HepG2 (cell line): ENCODE data around the gene FAM83D. TPM values are rescaled to one million over a fixed set of nuclear protein-coding genes. Genes with fewer than 3 reads are reported as not detected.
A peak's percentile ranks its signal among the peaks of the same experiment; 100 is the strongest.

Source experiments
- BRD4 ChIP-seq: sonication (generic); formaldehyde crosslinking; IDR thresholded peaks from 2 replicates; pipeline ENCODE4 v1.4.0; 2020; ENCODE audit warnings: missing genetic modification reagents
- CCDC6 ChIP-seq: sonication (generic); formaldehyde crosslinking; IDR thresholded peaks from 2 replicates; pipeline ENCODE4 v1.8.1; 2022; ENCODE audit warnings: mild to moderate bottlenecking, missing genetic modification reagents, moderate library complexity
- FOXO1 ChIP-seq: sonication (generic); formaldehyde crosslinking; IDR thresholded peaks from 2 replicates; pipeline ENCODE4 v1.4.0; 2020; ENCODE audit warnings: missing genetic modification reagents
- KLF16 ChIP-seq, 2 experiments: sonication (generic) in 1 of 2; formaldehyde crosslinking in 1 of 2; IDR thresholded peaks; 2 replicates each; pipeline versions ENCODE4 v1.6.1 to v1.8.0; 2016 to 2023; ENCODE audit warnings: missing genetic modification reagents in 2 of 2, missing compliant biosample characterization in 1 of 2
- MXD4 ChIP-seq: IDR thresholded peaks from 2 replicates; pipeline ENCODE4 v1.6.1; 2016; ENCODE audit warnings: mild to moderate bottlenecking, missing biosample characterization, missing genetic modification reagents
- SAP130 ChIP-seq: IDR thresholded peaks from 2 replicates; pipeline ENCODE4 v1.6.1; 2016; ENCODE audit warnings: low read depth
- SOX5 ChIP-seq: IDR thresholded peaks from 2 replicates; pipeline ENCODE4 v1.6.1; 2016; ENCODE audit warnings: borderline replicate concordance
- ZNF660 ChIP-seq: sonication (generic); formaldehyde crosslinking; IDR thresholded peaks from 2 replicates; pipeline ENCODE4 v1.5.1; 2020; ENCODE audit warnings: mild to moderate bottlenecking, low read depth, missing genetic modification reagents, borderline replicate concordance
- ZNF777 ChIP-seq: sonication (generic); formaldehyde crosslinking; IDR thresholded peaks from 2 replicates; pipeline ENCODE4 v1.4.0; 2020; ENCODE audit warnings: missing genetic modification reagents
- polyA plus RNA-seq, 8 experiments: library from polyadenylated mRNA; depleted of rRNA in 3 of 8; stranded (reverse) in 7 of 8; unstranded in 1 of 8; fragments of >200 nt; fragmentation: Illumina TruSeq in 4 of 8; extraction: Trizol in 4 of 8; gene quantifications; 2 replicates each; pipeline versions ENCODE4 v1.2.1 to v1.2.3, GENCODE V29; 2011 to 2016; ENCODE audit warnings: low read depth in 4 of 8, missing spikeins in 1 of 8, mixed read lengths in 1 of 8; ENCODE audit not compliant: insufficient read depth in 1 of 8
- total RNA-seq, 5 experiments: library from RNA; depleted of rRNA; stranded (reverse); fragments of >200 nt; fragmentation: Illumina TruSeq; extraction: Trizol; gene quantifications; 2 replicates each; pipeline ENCODE4 v1.2.3, GENCODE V29; 2016; ENCODE audit warnings: low read depth in 1 of 5
- TF ChIP-seq, protein P1 (sequence below): sonication (generic); formaldehyde crosslinking; IDR thresholded peaks from 2 replicates; pipeline ENCODE4 v1.5.1; 2020; ENCODE audit warnings: mild to moderate bottlenecking, moderate library complexity, missing genetic modification reagents
- TF ChIP-seq, protein P2 (sequence below): sonication (generic); formaldehyde crosslinking; IDR thresholded peaks from 2 replicates; pipeline ENCODE4 v1.4.0; 2020; ENCODE audit warnings: missing genetic modification reagents
- TF ChIP-seq, protein P3 (sequence below): sonication (generic); formaldehyde crosslinking; IDR thresholded peaks from 2 replicates; pipeline ENCODE4 v1.4.0; 2020; ENCODE audit warnings: missing genetic modification reagents, borderline replicate concordance
- TF ChIP-seq, protein P4 (sequence below): sonication (generic); formaldehyde crosslinking; IDR thresholded peaks from 2 replicates; pipeline ENCODE4 v1.5.1; 2020; ENCODE audit warnings: mild to moderate bottlenecking, missing genetic modification reagents, moderate library complexity

The FAM83D gene
- total and polyA plus RNA-seq, 2 of the 13 experiments (the other 11 are each of a cell fraction or from before 2014, with no cell fraction given), result 51.4 to 64.0 TPM

DNA sequence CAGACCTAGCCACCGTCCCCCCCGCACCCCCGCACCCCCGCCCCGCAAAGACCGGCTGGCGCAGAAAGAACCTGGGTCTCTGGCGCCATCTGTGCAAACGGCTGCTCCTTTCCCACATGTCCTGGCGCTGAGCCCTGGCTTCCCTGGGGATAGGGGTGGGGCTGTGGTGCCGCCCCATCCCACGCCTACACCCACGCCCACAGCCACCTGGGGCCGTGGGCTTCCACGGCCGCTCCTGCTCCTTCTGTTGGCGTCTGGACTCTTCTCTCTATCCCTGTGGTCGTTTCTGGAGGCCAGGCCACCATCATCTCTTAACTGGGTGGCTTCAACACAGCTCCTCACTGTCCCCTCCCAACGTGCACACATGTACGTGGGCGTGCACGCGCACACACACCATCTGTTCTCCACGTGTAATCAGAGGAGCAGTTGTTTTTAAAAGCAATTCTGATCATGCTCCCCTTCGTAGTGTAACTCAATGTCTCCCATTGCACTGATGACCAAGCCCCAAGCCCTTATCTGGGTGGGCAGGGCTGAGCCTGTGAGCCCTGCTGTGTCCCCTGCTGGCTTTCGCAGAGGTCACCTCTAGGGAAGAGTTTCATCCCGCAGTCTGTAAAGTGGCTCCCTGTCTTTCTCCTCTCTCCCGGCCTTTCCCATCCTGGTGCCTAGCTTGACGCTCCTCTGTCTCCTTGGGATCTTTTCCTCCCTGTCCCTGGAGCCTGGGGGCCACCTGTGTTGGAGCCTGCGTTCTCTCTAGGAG, 31.9 kb upstream of the FAM83D start (continued):
- TF ChIP-seq, protein P1, sequence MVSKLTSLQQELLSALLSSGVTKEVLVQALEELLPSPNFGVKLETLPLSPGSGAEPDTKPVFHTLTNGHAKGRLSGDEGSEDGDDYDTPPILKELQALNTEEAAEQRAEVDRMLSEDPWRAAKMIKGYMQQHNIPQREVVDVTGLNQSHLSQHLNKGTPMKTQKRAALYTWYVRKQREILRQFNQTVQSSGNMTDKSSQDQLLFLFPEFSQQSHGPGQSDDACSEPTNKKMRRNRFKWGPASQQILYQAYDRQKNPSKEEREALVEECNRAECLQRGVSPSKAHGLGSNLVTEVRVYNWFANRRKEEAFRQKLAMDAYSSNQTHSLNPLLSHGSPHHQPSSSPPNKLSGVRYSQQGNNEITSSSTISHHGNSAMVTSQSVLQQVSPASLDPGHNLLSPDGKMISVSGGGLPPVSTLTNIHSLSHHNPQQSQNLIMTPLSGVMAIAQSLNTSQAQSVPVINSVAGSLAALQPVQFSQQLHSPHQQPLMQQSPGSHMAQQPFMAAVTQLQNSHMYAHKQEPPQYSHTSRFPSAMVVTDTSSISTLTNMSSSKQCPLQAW (CRISPR knock-in tag), result 0 out of 2 replicates have a peak, but pooled peaks have one; percentile 18
- TF ChIP-seq ZNF777 (CRISPR knock-in tag), result 0 out of 2 replicates have a peak, but pooled peaks have one; percentile 1
- TF ChIP-seq, protein P2, sequence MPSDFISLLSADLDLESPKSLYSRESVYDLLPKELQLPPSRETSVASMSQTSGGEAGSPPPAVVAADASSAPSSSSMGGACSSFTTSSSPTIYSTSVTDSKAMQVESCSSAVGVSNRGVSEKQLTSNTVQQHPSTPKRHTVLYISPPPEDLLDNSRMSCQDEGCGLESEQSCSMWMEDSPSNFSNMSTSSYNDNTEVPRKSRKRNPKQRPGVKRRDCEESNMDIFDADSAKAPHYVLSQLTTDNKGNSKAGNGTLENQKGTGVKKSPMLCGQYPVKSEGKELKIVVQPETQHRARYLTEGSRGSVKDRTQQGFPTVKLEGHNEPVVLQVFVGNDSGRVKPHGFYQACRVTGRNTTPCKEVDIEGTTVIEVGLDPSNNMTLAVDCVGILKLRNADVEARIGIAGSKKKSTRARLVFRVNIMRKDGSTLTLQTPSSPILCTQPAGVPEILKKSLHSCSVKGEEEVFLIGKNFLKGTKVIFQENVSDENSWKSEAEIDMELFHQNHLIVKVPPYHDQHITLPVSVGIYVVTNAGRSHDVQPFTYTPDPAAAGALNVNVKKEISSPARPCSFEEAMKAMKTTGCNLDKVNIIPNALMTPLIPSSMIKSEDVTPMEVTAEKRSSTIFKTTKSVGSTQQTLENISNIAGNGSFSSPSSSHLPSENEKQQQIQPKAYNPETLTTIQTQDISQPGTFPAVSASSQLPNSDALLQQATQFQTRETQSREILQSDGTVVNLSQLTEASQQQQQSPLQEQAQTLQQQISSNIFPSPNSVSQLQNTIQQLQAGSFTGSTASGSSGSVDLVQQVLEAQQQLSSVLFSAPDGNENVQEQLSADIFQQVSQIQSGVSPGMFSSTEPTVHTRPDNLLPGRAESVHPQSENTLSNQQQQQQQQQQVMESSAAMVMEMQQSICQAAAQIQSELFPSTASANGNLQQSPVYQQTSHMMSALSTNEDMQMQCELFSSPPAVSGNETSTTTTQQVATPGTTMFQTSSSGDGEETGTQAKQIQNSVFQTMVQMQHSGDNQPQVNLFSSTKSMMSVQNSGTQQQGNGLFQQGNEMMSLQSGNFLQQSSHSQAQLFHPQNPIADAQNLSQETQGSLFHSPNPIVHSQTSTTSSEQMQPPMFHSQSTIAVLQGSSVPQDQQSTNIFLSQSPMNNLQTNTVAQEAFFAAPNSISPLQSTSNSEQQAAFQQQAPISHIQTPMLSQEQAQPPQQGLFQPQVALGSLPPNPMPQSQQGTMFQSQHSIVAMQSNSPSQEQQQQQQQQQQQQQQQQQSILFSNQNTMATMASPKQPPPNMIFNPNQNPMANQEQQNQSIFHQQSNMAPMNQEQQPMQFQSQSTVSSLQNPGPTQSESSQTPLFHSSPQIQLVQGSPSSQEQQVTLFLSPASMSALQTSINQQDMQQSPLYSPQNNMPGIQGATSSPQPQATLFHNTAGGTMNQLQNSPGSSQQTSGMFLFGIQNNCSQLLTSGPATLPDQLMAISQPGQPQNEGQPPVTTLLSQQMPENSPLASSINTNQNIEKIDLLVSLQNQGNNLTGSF (CRISPR knock-in tag), result 0 out of 2 replicates have a peak, but pooled peaks have one; percentile 15
- 0 out of 2 replicates have a peak, but pooled peaks have one; percentile 2 for TF ChIP-seq SOX5
- 0 out of 2 replicates have a peak, but pooled peaks have one; percentile 7 for TF ChIP-seq FOXO1 (CRISPR knock-in tag)
- no peak for TF ChIP-seq MXD4 (CRISPR knock-in tag)
- TF ChIP-seq KLF16 (CRISPR knock-in tag; IDR thresholded peaks at IDR 0.05), result no peak
- TF ChIP-seq, protein P3, sequence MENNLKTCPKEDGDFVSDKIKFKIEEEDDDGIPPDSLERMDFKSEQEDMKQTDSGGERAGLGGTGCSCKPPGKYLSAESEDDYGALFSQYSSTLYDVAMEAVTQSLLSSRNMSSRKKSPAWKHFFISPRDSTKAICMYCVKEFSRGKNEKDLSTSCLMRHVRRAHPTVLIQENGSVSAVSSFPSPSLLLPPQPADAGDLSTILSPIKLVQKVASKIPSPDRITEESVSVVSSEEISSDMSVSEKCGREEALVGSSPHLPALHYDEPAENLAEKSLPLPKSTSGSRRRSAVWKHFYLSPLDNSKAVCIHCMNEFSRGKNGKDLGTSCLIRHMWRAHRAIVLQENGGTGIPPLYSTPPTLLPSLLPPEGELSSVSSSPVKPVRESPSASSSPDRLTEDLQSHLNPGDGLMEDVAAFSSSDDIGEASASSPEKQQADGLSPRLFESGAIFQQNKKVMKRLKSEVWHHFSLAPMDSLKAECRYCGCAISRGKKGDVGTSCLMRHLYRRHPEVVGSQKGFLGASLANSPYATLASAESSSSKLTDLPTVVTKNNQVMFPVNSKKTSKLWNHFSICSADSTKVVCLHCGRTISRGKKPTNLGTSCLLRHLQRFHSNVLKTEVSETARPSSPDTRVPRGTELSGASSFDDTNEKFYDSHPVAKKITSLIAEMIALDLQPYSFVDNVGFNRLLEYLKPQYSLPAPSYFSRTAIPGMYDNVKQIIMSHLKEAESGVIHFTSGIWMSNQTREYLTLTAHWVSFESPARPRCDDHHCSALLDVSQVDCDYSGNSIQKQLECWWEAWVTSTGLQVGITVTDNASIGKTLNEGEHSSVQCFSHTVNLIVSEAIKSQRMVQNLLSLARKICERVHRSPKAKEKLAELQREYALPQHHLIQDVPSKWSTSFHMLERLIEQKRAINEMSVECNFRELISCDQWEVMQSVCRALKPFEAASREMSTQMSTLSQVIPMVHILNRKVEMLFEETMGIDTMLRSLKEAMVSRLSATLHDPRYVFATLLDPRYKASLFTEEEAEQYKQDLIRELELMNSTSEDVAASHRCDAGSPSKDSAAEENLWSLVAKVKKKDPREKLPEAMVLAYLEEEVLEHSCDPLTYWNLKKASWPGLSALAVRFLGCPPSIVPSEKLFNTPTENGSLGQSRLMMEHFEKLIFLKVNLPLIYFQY (CRISPR knock-in tag), result no peak
- TF ChIP-seq BRD4, result peak; percentile 46; the same call in 1 of the 2 replicates
- no peak for TF ChIP-seq CCDC6 (CRISPR knock-in tag)
- peak; percentile 2; the same call in 1 of the 2 replicates for TF ChIP-seq SAP130 (CRISPR knock-in tag)
- TF ChIP-seq, protein P4, sequence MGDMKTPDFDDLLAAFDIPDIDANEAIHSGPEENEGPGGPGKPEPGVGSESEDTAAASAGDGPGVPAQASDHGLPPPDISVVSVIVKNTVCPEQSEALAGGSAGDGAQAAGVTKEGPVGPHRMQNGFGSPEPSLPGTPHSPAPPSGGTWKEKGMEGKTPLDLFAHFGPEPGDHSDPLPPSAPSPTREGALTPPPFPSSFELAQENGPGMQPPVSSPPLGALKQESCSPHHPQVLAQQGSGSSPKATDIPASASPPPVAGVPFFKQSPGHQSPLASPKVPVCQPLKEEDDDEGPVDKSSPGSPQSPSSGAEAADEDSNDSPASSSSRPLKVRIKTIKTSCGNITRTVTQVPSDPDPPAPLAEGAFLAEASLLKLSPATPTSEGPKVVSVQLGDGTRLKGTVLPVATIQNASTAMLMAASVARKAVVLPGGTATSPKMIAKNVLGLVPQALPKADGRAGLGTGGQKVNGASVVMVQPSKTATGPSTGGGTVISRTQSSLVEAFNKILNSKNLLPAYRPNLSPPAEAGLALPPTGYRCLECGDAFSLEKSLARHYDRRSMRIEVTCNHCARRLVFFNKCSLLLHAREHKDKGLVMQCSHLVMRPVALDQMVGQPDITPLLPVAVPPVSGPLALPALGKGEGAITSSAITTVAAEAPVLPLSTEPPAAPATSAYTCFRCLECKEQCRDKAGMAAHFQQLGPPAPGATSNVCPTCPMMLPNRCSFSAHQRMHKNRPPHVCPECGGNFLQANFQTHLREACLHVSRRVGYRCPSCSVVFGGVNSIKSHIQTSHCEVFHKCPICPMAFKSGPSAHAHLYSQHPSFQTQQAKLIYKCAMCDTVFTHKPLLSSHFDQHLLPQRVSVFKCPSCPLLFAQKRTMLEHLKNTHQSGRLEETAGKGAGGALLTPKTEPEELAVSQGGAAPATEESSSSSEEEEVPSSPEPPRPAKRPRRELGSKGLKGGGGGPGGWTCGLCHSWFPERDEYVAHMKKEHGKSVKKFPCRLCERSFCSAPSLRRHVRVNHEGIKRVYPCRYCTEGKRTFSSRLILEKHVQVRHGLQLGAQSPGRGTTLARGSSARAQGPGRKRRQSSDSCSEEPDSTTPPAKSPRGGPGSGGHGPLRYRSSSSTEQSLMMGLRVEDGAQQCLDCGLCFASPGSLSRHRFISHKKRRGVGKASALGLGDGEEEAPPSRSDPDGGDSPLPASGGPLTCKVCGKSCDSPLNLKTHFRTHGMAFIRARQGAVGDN, result peak; percentile 43; the same call in 1 of the 2 replicates
- no peak for TF ChIP-seq ZNF660 (CRISPR knock-in tag)
